Measurements from ENCODE around the gene EEF1E1.

The EEF1E1 gene

DNA sequence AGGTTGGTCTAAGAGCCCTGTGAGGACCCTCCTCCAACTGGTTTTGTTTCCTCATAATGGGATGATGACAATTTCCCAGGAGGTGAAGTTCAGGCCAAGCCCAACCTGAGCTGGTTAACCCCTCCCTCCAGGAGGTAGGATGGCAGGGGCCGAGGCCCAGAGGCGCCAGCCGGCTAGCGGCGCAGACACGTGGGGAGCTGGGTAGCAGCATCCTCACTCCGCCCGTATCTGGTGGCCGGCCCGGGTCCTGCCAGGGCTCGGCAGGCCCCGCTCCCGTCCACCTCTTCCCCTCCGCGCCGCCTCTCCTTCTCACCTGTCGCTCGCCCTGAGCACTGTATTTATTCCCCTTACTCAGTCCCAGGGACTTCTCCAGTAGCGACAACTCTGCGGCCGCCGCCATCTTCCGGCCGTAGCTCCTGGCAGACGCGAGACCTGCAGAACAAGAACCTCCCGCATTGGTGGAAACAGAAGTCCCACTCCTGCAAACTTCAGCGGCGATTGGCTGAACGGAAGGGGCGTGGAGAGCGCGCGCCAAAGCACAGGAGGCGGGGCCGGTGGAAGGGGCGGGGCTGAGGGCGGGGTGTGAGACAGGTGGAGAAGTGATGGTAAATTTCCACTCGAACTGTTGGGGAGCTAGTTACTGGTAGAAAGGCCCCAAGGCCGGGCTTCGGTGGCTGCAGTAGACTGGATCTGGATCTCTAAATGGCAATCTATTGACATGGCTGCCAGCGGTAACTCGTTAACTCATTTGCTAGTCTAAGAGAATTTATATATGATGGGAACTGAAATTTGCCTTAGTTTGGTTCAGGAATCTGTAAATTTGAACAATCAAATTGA, at the start of gene EEF1E1:
Gene EEF1E1, minus strand, starts transcription at position 427 of the 837 bp plus-strand sequence. Its CDS starts 27 bp downstream, at position 400.
- H3K4me3 ChIP-seq (ENCODE audit: low read length): peak within 1 kb of the TSS; percentile 66
- DNase-seq (ENCODE audit: low read depth): peak; percentile 97
- TF ChIP-seq, protein P1, sequence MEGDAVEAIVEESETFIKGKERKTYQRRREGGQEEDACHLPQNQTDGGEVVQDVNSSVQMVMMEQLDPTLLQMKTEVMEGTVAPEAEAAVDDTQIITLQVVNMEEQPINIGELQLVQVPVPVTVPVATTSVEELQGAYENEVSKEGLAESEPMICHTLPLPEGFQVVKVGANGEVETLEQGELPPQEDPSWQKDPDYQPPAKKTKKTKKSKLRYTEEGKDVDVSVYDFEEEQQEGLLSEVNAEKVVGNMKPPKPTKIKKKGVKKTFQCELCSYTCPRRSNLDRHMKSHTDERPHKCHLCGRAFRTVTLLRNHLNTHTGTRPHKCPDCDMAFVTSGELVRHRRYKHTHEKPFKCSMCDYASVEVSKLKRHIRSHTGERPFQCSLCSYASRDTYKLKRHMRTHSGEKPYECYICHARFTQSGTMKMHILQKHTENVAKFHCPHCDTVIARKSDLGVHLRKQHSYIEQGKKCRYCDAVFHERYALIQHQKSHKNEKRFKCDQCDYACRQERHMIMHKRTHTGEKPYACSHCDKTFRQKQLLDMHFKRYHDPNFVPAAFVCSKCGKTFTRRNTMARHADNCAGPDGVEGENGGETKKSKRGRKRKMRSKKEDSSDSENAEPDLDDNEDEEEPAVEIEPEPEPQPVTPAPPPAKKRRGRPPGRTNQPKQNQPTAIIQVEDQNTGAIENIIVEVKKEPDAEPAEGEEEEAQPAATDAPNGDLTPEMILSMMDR (IDR thresholded peaks at IDR 0.05; ENCODE audit: insufficient read depth, low read depth, low read length, missing control alignments): no peak

DNA sequence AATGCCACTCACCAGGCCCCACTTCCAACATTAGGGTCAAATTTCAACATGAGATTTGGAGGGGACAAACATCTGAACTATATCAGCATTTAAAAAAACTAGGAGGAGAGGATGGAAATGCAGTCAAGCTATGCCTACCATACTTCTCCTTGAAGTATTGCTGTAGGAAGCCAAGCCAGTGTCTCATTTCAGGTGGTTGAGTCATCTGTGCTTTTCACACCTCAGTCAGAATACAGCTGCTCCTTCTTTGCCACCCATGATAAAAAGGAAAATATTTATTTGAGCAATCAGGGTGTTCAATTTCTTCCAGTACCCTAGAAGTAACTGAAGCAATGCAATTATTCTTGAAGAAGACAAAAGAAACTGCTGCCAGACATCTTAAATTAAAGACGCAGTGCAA, 47.0 kb upstream of the EEF1E1 start:
- peak; percentile 37 for DNase-seq (ENCODE audit: low read depth)
- H3K4me3 ChIP-seq (ENCODE audit: low read length): no peak overlapping the region
- TF ChIP-seq, protein P1 (IDR thresholded peaks at IDR 0.05; ENCODE audit: insufficient read depth, low read depth, low read length, missing control alignments): no peak

DNA sequence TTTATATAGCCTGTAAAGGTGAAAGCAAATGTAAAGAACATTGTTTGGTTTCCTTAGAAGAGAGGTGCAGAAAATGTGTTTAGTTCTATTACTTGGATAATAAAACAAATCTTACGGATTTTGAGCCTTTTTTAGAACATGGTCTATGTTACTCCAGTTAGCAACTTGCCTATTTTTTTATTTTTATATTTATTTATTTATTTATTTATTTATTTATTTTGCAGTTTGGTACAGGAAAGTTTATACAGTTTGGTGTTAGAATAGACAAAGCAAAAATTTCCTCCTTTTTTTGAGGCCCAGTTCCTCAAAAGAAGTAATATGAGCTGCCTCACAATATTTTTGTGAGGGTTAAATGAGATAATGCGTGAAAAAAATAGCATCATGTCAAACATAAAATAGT, 41.6 kb upstream of the EEF1E1 start:
- no peak overlapping the region for H3K4me3 ChIP-seq (ENCODE audit: low read length)
- DNase-seq (ENCODE audit: low read depth): no peak
- TF ChIP-seq, protein P1 (IDR thresholded peaks at IDR 0.05; ENCODE audit: insufficient read depth, low read depth, low read length, missing control alignments): no peak

DNA sequence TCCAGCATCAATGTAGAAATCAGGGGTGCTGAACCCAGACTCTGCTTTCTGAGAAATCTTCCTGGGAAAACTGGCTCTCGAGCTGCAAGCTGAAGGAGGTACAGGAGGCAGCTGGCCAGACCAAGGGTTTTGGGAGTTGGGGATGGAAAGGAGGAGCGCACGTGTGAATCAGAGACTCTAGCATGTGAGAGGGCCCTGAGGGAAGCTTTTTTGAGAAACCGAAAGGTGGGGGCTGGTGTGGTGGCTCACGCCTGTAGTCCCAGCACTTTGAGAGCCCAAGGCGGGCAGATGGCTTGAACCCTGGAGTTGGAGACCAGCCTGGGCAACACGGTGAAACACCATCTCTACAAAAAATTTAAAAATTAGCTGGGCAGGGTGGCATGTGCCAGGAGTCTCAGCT, 37.1 kb upstream of the EEF1E1 start:
- no peak overlapping the region for H3K4me3 ChIP-seq (ENCODE audit: low read length)
- no peak for DNase-seq (ENCODE audit: low read depth)
- TF ChIP-seq, protein P1 (IDR thresholded peaks at IDR 0.05; ENCODE audit: insufficient read depth, low read depth, low read length, missing control alignments): no peak

DNA sequence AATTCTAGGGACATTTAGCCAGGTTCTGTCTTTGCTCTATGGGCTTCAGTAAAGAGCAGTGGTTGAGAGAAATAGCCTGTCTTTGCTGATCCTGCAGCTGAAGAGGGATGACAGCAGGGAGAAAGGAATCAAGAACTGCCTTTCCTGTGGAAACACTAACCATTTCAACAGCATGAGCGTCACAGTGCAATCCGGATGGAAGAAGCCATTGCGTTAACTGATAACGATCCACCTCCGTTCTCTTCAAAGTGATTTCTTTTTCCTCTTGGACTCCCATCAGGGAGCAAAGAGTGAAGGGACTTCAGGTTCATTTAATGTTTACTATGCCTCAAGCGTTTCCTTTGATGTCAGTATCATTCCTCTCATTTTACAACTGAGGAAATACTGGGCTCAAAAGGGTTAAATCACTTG, 35.2 kb upstream of the EEF1E1 start:
- H3K4me3 ChIP-seq (ENCODE audit: low read length): no peak overlapping the region
- TF ChIP-seq, protein P1 (IDR thresholded peaks at IDR 0.05; ENCODE audit: insufficient read depth, low read depth, low read length, missing control alignments): no peak
- no peak for DNase-seq (ENCODE audit: low read depth)

DNA sequence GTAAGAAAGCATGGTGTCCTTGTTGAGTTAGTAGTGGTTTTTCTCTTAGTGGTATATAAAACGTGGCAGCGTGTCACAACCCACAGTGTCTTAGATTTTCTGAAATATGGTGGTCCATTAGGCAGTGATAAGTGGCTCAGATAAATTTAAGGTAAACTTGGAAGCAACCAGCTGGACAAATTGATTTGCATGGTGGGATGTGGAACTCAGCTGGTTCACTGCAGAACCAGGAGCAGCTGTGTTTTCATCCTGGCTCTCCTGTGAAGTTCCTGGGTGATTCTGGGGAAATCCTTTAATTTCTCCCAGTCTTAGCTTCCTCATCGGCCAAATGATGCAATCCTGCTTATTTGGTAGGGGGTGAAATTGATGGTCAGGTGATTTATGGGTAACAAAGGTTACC, 32.9 kb upstream of the EEF1E1 start:
- no peak overlapping the region for H3K4me3 ChIP-seq (ENCODE audit: low read length)
- DNase-seq (ENCODE audit: low read depth): no peak
- TF ChIP-seq, protein P1 (IDR thresholded peaks at IDR 0.05; ENCODE audit: insufficient read depth, low read depth, low read length, missing control alignments): no peak

DNA sequence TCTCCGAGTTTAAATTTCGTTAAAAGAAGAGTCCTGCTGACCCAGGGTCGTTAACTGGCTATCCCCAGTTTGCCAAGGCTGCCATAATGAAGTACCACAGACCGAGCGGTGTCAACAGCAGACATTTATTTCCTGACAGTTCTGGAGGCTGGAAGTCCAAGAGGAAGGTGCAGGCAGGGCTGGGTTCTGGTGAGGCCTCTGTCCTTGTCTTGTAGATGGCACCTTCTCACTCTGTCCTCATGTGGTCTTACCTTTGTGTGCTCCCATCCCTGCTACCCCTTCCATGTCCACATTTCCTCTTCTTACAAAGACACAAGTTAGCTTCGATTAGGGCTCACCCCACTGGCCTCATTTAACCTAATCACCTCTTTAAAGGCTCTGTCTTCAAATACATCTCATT, 29.8 kb upstream of the EEF1E1 start:
- H3K4me3 ChIP-seq (ENCODE audit: low read length): no peak overlapping the region
- TF ChIP-seq, protein P1 (IDR thresholded peaks at IDR 0.05; ENCODE audit: insufficient read depth, low read depth, low read length, missing control alignments): no peak
- no peak for DNase-seq (ENCODE audit: low read depth)

Measured in epithelial cell of esophagus (primary cell).